K562 (cell line): Measurements from ENCODE around the gene ZSCAN32. TPM values are rescaled to one million over a fixed set of nuclear protein-coding genes. Genes with fewer than 3 reads are reported as not detected.
A peak's percentile ranks its signal among the peaks of the same experiment; 100 is the strongest.

Source experiments
- ATAC-seq: fragments of 200-7000 bp; cut with Tn5 transposase; 3 replicates; pipeline ENCODE4 v1.9.1; 2020; ENCODE audit warnings: moderate library complexity
- BruUV-seq: library from RNA; stranded (reverse); fragments of 400-500 nt; replicated peaks from 2 replicates; lab custom pipeline; 2021; lab: Mats Ljungman, UMichigan
- CTCF ChIA-PET: fragments of 300-600 bp; formaldehyde crosslinking; extraction: SDS; loops from one replicate; lab custom pipeline; 2021; ENCODE audit warnings: low intra/inter-chr PET ratio; lab: Yijun Ruan, JAX
- POLR2A ChIA-PET: fragments of 300-600, 350-650 bp; sonication (Branson Sonifier 250); formaldehyde crosslinking; extraction: SDS; loops from one replicate; lab custom pipeline; 2021; ENCODE audit warnings: antibody characterized with exemption, inconsistent platforms; lab: Yijun Ruan, JAX
- DNase-seq, 4 experiments: peaks; one replicate each; pipeline versions ENCODE4 v3.0.0 to v3.0.0-alpha.2; 2011 to 2018; ENCODE audit warnings: low spot score in 3 of 4, mixed read lengths in 3 of 4; ENCODE audit errors: extremely low read depth in 1 of 4
- FAIRE-seq: peaks from 2 replicates; lab custom pipeline; 2011; peaks lifted over from hg19 to GRCh38; lab: Jason Lieb, UNC
- H2AFZ ChIP-seq: 2 replicates; pipeline ENCODE4 v1.6.0; 2011; ENCODE audit warnings: low read depth, low read length, control low read depth, inconsistent platforms
- H3K27ac ChIP-seq: fragments of 200-600 bp; 3 replicates; pipeline ENCODE4 v1.8.0; 2011; ENCODE audit warnings: low read depth, mild to moderate bottlenecking, control low read depth, inconsistent platforms, low read length, moderate library complexity, mixed read lengths; ENCODE audit errors: extremely low read depth
- H3K27me3 ChIP-seq, 2 experiments: fragments of 300-600 bp in 1 of 2; 2 replicates in 1 of 2; 3 replicates in 1 of 2; pipeline versions ENCODE4 v1.6.0 to v1.8.0; 2011; ENCODE audit warnings: inconsistent platforms in 2 of 2, low read length in 2 of 2, mild to moderate bottlenecking in 1 of 2, mixed read lengths in 1 of 2, moderate library complexity in 1 of 2; ENCODE audit not compliant: control insufficient read depth in 2 of 2, insufficient read depth in 2 of 2
- H3K36me3 ChIP-seq: fragments of 300-600 bp; 3 replicates; pipeline ENCODE4 v1.8.0; 2011; ENCODE audit warnings: mild to moderate bottlenecking, low read length, inconsistent platforms; ENCODE audit not compliant: control insufficient read depth, insufficient read depth
- H3K4me1 ChIP-seq, 2 experiments: fragments of 200-600 bp in 1 of 2; replicated peaks in 1 of 2; 2 replicates in 1 of 2; 3 replicates in 1 of 2; pipeline versions ENCODE4 v1.5.1 to v1.8.0; 2011; ENCODE audit warnings: inconsistent platforms in 2 of 2, low read length in 2 of 2, mild to moderate bottlenecking in 1 of 2, mixed read lengths in 1 of 2, moderate library complexity in 1 of 2; ENCODE audit not compliant: control insufficient read depth in 2 of 2, insufficient read depth in 2 of 2
- H3K4me2 ChIP-seq: 2 replicates; pipeline ENCODE4 v1.6.1; 2011; ENCODE audit warnings: low read length, control low read depth, inconsistent platforms, mixed read lengths; ENCODE audit not compliant: insufficient read depth
- H3K4me3 ChIP-seq: fragments of 200-600 bp; sonication (generic), shearing (Covaris generic); 2 replicates; pipeline ENCODE4 v1.5.1; 2016; ENCODE audit warnings: control low read depth, inconsistent platforms
- H3K79me2 ChIP-seq: fragments of 200-600 bp; 3 replicates; pipeline ENCODE4 v1.8.0; 2011; ENCODE audit warnings: low read length, inconsistent platforms; ENCODE audit not compliant: control insufficient read depth, insufficient read depth
- H3K9ac ChIP-seq, 2 experiments: 2 replicates each; pipeline versions ENCODE4 v1.6.0 to v1.6.1; 2011; ENCODE audit warnings: low read depth in 2 of 2, low read length in 2 of 2, control low read depth in 1 of 2, inconsistent platforms in 1 of 2, mild to moderate bottlenecking in 1 of 2, mixed read lengths in 1 of 2; ENCODE audit not compliant: insufficient read depth in 1 of 2
- H3K9me1 ChIP-seq: one replicate; pipeline ENCODE4 v1.6.0; 2011; ENCODE audit warnings: inconsistent platforms, mild to moderate bottlenecking, low read length, moderate library complexity; ENCODE audit not compliant: control insufficient read depth, insufficient read depth
- H3K9me3 ChIP-seq: replicated peaks from 2 replicates; pipeline ENCODE4 v1.5.1; 2011; ENCODE audit warnings: low read depth, low read length, inconsistent platforms; ENCODE audit not compliant: control insufficient read depth, insufficient read depth
- H4K20me1 ChIP-seq: replicated peaks from 2 replicates; pipeline ENCODE4 v1.6.1; 2011; ENCODE audit warnings: low read length, inconsistent platforms, mixed read lengths; ENCODE audit not compliant: control insufficient read depth, insufficient read depth
- ESRRB ChIP-seq: fragments of 250-450 bp; sonication (Bioruptor Pico); IDR thresholded peaks from 2 replicates; pipeline ENCODE4 v1.5.0; 2020; ENCODE audit warnings: mild to moderate bottlenecking, moderate library complexity, borderline replicate concordance
- FOXM1 ChIP-seq, 2 experiments: fragments of 450-650 bp in 1 of 2; sonication (generic) in 1 of 2; formaldehyde crosslinking in 1 of 2; IDR thresholded peaks; 2 replicates each; pipeline versions ENCODE4 v1.6.1 to v1.9.0; 2017 to 2022; ENCODE audit warnings: low read depth in 2 of 2, mild to moderate bottlenecking in 2 of 2, missing genetic modification reagents in 1 of 2, moderate library complexity in 1 of 2
- MYC ChIP-seq, 2 experiments: fragments of 250-450 bp in 1 of 2; sonication (Bioruptor Pico) in 1 of 2; IDR thresholded peaks; 2 replicates each; pipeline versions ENCODE4 v1.5.1 to v1.6.1; 2012 to 2021; ENCODE audit warnings: low read depth in 2 of 2, borderline replicate concordance in 1 of 2, improper control_type of control experiment in 1 of 2, low read length in 1 of 2, mild to moderate bottlenecking in 1 of 2, moderate library complexity in 1 of 2
- PHB2 ChIP-seq: fragments of 450-650 bp; IDR thresholded peaks from 2 replicates; pipeline ENCODE4 v1.6.1; 2017; ENCODE audit warnings: low read depth
- RAD21 ChIP-seq, 2 experiments: fragments of 250-450 bp in 1 of 2; fragments of 450-650 bp in 1 of 2; sonication (Bioruptor Pico) in 1 of 2; formaldehyde crosslinking in 1 of 2; IDR thresholded peaks in 1 of 2; conservative IDR thresholded peaks in 1 of 2; 2 replicates each; pipeline versions ENCODE4 v1.4.0 to v1.8.0; 2020 to 2022; ENCODE audit warnings: mild to moderate bottlenecking in 2 of 2, moderate library complexity in 1 of 2
- ZNF175 ChIP-seq: fragments of 200-800 bp; sonication (Bioruptor generic); IDR thresholded peaks from 2 replicates; pipeline ENCODE4 v1.6.1; 2016; ENCODE audit warnings: low read depth, mild to moderate bottlenecking, missing genetic modification characterization, missing compliant biosample characterization
- WGBS: fragments of 100-300 bp; shearing (Covaris generic); methylation state at CpG from one replicate; pipeline ENCODE4 v1.1.6; 2016; ENCODE audit warnings: low coverage, mixed read lengths; ENCODE audit not compliant: insufficient coverage; ENCODE audit errors: missing lambda C conversion rate; 5-methylcytosine and 5-hydroxymethylcytosine counted together
- in situ Hi-C: fragments of 300-500 bp; cut with MboI; formaldehyde crosslinking; loops from 4 replicates; pipeline ENCODE4 v1.15.0; 2018; ENCODE audit warnings: inconsistent platforms, mixed read lengths
- intact Hi-C: fragments of 100-400 bp; cut with micrococcal nuclease; formaldehyde crosslinking; loops from 2 replicates; pipeline ENCODE4 v1.14.2; 2022
- polyA plus RNA-seq, 8 experiments: library from polyadenylated mRNA; depleted of rRNA in 4 of 8; stranded (reverse) in 5 of 8; unstranded in 3 of 8; fragments of >200 nt; fragmentation: Nextera tagmentation in 2 of 8; fragmentation: Illumina TruSeq in 1 of 8; extraction: Ambion mirVana in 2 of 8; extraction: Trizol in 1 of 8; gene quantifications; 2 replicates each; pipeline versions ENCODE4 v1.2.1 to v1.2.3, GENCODE V29; 2011 to 2014; ENCODE audit warnings: inconsistent platforms in 1 of 8, missing spikeins in 1 of 8
- total RNA-seq, 7 experiments: library from RNA; depleted of rRNA in 6 of 7; stranded (reverse); fragments of >200 nt in 6 of 7; fragmentation: Illumina TruSeq in 2 of 7; extraction: Trizol in 2 of 7; gene quantifications; 2 replicates each; pipeline versions ENCODE4 v1.2.1 to v1.2.3, GENCODE V29; 2011 to 2021; ENCODE audit warnings: low replicate concordance in 1 of 7
- TF ChIP-seq, protein P1 (sequence below), 3 experiments: IDR thresholded peaks in 2 of 3; conservative IDR thresholded peaks in 1 of 3; 2 replicates each; pipeline ENCODE4 v1.5.1; 2011 to 2012; ENCODE audit warnings: low read length in 3 of 3, mild to moderate bottlenecking in 3 of 3, control low read depth in 2 of 3, improper control_type of control experiment in 1 of 3, inconsistent platforms in 1 of 3, low read depth in 1 of 3, mixed read lengths in 1 of 3, moderate library complexity in 1 of 3; ENCODE audit not compliant: insufficient read depth in 2 of 3
- TF ChIP-seq, protein P2 (sequence below), 2 experiments: fragments of 450-650 bp; formaldehyde crosslinking in 1 of 2; IDR thresholded peaks; 2 replicates each; pipeline versions ENCODE4 v1.4.0 to v1.6.1; 2014 to 2020; ENCODE audit warnings: mild to moderate bottlenecking in 2 of 2, borderline replicate concordance in 1 of 2, low read depth in 1 of 2

The ZSCAN32 gene
- total and polyA plus RNA-seq, 9 of the 15 experiments (the other 6 are each of a cell fraction or from before 2014, with no cell fraction given), result 16.0 to 29.4 (median 19.2) TPM

DNA sequence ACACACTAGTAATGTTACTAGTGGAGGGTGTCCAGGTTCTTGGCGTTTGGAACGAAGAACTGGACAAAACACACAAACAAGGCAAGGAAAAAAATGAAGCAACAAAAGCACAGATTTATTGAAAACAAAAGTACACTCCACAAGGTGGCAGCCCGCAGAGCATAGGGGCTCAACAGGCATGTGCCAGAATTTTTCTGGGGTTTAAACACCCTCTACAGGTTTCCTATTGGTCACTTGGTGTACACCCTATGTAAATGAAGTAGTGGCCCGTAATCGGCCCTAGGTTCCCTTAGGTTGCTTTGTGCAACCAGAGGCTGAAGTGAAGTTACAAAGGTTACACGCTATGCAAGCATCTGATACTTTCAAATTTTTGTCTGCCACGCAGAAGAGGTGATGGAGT, 37.0 kb downstream of the ZSCAN32 start:
- intact Hi-C loops (loop anchor here (10.0 kb wide), 1 partner anchor 131 kb away; the partner anchor contains the start of gene C16orf90), in situ Hi-C loops (no loop called here)
- Histone ChIP-seq H3K4me3 (no peak overlapping the region), H3K4me1 (peaks cover 0 to 6% of the 10 kb centered on the region in 2 experiments; a peak in 1 of 5 replicates), H3K79me2 (no peaks in the 10 kb centered on the region), H3K4me2 (no peak overlapping the region), H3K9me1 (no peaks in the 10 kb centered on the region), H3K9me3 (peaks cover 1% of the 10 kb centered on the region; the same call in 1 of the 2 replicates), H2AFZ (no peak overlapping the region), H3K27ac (no peak overlapping the region), H4K20me1 (no peaks in the 10 kb centered on the region), H3K9ac (no peak overlapping the region), H3K36me3 (no peaks in the 10 kb centered on the region), H3K27me3 (peaks cover 5 to 10% of the 10 kb centered on the region in 2 experiments; a peak in 3 of 5 replicates)
- no TSS peak for BruUV-seq
- WGBS, result 10% methylated on average over 7 of the region's 7 CpGs
- ATAC-seq (peak; percentile 88), DNase-seq (peak; percentile 22 to 34 (median 30)), FAIRE-seq (peak; percentile 23)
- ChIA-PET POLR2A (no interaction called here), CTCF (no interaction called here)
- TF ChIP-seq ESRRB (CRISPR knock-in tag), result no peak
- TF ChIP-seq RAD21 (CRISPR knock-in tag; conservative IDR thresholded peaks at IDR 0.05 in 1 of 2, IDR thresholded peaks at IDR 0.05 in 1 of 2), result peak in 1 of 2 experiments; percentile 25; a peak in 1 of 4 replicates
- TF ChIP-seq PHB2, result no peak
- TF ChIP-seq, protein P1, sequence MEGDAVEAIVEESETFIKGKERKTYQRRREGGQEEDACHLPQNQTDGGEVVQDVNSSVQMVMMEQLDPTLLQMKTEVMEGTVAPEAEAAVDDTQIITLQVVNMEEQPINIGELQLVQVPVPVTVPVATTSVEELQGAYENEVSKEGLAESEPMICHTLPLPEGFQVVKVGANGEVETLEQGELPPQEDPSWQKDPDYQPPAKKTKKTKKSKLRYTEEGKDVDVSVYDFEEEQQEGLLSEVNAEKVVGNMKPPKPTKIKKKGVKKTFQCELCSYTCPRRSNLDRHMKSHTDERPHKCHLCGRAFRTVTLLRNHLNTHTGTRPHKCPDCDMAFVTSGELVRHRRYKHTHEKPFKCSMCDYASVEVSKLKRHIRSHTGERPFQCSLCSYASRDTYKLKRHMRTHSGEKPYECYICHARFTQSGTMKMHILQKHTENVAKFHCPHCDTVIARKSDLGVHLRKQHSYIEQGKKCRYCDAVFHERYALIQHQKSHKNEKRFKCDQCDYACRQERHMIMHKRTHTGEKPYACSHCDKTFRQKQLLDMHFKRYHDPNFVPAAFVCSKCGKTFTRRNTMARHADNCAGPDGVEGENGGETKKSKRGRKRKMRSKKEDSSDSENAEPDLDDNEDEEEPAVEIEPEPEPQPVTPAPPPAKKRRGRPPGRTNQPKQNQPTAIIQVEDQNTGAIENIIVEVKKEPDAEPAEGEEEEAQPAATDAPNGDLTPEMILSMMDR (IDR thresholded peaks at IDR 0.05 in 2 of 3, conservative IDR thresholded peaks at IDR 0.05 in 1 of 3; ENCODE audit: insufficient read depth in 2 of 3, low read depth in 1 of 3, low read length in 3 of 3), result peak in 2 of 3 experiments; percentile 32 to 34; a peak in 2 of 6 replicates
- TF ChIP-seq, protein P2, sequence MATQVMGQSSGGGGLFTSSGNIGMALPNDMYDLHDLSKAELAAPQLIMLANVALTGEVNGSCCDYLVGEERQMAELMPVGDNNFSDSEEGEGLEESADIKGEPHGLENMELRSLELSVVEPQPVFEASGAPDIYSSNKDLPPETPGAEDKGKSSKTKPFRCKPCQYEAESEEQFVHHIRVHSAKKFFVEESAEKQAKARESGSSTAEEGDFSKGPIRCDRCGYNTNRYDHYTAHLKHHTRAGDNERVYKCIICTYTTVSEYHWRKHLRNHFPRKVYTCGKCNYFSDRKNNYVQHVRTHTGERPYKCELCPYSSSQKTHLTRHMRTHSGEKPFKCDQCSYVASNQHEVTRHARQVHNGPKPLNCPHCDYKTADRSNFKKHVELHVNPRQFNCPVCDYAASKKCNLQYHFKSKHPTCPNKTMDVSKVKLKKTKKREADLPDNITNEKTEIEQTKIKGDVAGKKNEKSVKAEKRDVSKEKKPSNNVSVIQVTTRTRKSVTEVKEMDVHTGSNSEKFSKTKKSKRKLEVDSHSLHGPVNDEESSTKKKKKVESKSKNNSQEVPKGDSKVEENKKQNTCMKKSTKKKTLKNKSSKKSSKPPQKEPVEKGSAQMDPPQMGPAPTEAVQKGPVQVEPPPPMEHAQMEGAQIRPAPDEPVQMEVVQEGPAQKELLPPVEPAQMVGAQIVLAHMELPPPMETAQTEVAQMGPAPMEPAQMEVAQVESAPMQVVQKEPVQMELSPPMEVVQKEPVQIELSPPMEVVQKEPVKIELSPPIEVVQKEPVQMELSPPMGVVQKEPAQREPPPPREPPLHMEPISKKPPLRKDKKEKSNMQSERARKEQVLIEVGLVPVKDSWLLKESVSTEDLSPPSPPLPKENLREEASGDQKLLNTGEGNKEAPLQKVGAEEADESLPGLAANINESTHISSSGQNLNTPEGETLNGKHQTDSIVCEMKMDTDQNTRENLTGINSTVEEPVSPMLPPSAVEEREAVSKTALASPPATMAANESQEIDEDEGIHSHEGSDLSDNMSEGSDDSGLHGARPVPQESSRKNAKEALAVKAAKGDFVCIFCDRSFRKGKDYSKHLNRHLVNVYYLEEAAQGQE (IDR thresholded peaks at IDR 0.05; ENCODE audit: borderline replicate concordance), result peak; percentile 14; the same call in 1 of the 2 replicates
- TF ChIP-seq, protein P2 (CRISPR knock-in tag; IDR thresholded peaks at IDR 0.05; ENCODE audit: low read depth), result no peak
- peak; percentile 56; the same call in 1 of the 2 replicates for TF ChIP-seq FOXM1 (IDR thresholded peaks at IDR 0.05; ENCODE audit: low read depth)
- TF ChIP-seq FOXM1 (CRISPR knock-in tag; IDR thresholded peaks at IDR 0.05; ENCODE audit: low read depth), result no peak
- TF ChIP-seq ZNF175, result no peak
- peak; percentile 27; the same call in 1 of the 2 replicates for TF ChIP-seq MYC (IDR thresholded peaks at IDR 0.05; ENCODE audit: low read depth, low read length)
- no peak for TF ChIP-seq MYC (CRISPR knock-in tag; IDR thresholded peaks at IDR 0.05; ENCODE audit: borderline replicate concordance, low read depth)
